SU-DHL-6 (cell line): ENCODE measurements around the gene TALDO1.

Experiments used
- EZH2phosphoT487 ChIP-seq: fragments of 200-600 bp; sonication (generic), shearing (Covaris generic); conservative IDR thresholded peaks from 2 replicates; pipeline ENCODE4 v1.6.1; 2018; ENCODE audit warnings: mild to moderate bottlenecking, antibody characterized with exemption, low read length, moderate library complexity, mixed read lengths
- TF ChIP-seq, protein P1 (sequence below): fragments of 200-600 bp; sonication (generic); IDR thresholded peaks from one replicate; pipeline ENCODE4 v1.5.1; 2017; ENCODE audit warnings: antibody characterized with exemption, mild to moderate bottlenecking, low read length, moderate library complexity; ENCODE audit not compliant: insufficient read depth, poor library complexity, severe bottlenecking

DNA sequence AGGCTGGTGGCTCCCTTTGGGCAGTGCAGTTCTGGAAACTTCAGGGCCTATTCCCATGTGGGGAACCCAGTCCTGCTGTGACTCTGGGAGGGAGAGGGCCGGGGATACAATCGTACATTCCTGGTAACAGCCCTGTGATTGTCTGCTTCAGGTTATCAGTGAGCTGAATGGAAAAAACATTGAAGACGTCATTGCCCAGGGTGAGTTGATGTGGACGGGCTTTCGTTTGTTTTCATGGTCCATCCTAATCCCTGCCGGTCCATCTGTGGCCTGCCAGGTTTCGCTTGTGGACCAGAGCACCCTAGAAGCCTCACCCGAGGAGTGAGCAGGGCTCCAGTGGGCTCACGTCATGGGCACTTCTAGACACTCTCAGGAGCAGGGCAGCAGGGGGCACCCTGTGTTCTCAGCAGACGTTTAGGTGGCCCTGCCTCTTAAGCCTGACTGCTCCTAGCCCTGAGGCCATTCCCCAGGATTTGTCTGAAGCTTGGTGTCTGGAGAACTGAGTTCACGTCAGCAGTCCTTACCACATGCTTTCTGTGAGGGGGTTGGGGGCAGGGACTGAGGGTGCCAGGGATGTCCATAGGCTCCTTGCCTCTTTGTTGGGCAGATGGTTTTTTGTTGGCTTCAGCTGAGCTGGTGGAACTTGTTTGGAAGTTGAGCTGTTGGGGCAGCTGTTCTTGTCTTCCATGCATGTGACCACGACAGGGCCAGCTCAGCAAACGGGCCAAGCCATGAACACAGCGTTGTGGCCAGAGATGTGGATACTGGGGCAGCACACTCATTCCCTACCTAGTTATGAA is 64.4 kb downstream of the TALDO1 start:
- TF ChIP-seq, protein P1, sequence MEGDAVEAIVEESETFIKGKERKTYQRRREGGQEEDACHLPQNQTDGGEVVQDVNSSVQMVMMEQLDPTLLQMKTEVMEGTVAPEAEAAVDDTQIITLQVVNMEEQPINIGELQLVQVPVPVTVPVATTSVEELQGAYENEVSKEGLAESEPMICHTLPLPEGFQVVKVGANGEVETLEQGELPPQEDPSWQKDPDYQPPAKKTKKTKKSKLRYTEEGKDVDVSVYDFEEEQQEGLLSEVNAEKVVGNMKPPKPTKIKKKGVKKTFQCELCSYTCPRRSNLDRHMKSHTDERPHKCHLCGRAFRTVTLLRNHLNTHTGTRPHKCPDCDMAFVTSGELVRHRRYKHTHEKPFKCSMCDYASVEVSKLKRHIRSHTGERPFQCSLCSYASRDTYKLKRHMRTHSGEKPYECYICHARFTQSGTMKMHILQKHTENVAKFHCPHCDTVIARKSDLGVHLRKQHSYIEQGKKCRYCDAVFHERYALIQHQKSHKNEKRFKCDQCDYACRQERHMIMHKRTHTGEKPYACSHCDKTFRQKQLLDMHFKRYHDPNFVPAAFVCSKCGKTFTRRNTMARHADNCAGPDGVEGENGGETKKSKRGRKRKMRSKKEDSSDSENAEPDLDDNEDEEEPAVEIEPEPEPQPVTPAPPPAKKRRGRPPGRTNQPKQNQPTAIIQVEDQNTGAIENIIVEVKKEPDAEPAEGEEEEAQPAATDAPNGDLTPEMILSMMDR, result no peak
- TF ChIP-seq EZH2phosphoT487, result no peak
